Vagina (tissue), 2 donors: ENCODE data around the gene TGM4.

Source experiments
- CTCF ChIP-seq, 3 experiments: fragments of 450-650 bp in 2 of 3; fragments of 200-600 bp in 1 of 3; sonication (generic) in 1 of 3; IDR thresholded peaks; one replicate each; pipeline ENCODE4 v1.5.1; 2017 to 2019; ENCODE audit warnings: antibody characterized with exemption in 3 of 3, mild to moderate bottlenecking in 2 of 3, moderate library complexity in 2 of 3
- POLR2A ChIP-seq, 2 donors: fragments of 450-650 bp; IDR thresholded peaks; one replicate each; pipeline ENCODE4 v1.6.1; 2017; ENCODE audit warnings: antibody characterized with exemption in 2 of 2, mild to moderate bottlenecking in 2 of 2, moderate library complexity in 2 of 2

DNA sequence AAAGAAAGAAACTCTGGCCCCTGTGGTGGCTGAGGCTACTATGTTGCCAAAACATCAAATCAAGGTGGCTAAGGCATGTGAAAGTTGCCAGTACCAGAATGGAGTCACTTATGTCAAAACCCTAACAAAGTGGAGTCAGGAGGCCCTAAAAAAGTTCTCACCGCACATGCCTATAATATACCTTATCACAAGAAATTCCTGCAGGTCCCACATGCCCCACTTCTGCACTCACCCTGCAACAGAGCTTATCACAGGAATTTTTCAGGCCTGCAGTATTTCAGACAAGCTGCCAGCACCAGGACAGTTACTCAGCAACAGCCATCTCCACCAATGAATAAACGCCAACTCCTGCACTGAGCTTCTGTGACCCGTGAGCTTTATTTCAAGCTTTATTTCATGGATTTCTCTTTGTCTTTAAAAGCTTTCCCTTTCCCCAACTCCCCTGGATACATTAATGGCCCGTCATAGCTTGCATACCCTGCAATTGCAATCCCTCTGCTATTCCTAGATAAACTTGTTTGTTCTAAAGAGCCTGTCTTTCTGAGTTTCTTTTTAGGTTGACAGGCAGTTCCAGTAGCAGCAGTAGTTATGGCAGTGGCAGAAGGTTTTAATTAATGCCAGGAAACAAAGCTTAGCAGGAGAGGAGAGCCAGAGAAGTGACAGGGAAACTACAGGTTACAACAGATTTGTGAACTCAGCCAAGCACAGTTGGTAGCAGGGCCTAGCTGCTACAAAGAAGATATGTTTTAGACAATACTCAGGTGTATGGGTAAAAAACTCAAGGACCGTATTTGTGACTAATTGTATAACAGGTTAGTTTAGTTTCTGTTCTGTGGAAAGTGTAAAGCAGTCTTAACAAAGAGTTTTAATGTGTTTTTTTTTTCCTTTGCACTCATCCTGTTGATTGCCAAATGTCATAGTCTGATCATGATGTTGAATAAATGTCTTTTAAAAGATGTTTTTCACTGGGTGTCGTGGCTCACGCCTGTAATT is 28.6 kb upstream of the TGM4 start:
- no peak for TF ChIP-seq CTCF (IDR thresholded peaks at IDR 0.05)
- no peak for TF ChIP-seq POLR2A (IDR thresholded peaks at IDR 0.05)
